H1 (cell line): Measurements from ENCODE around the gene RBBP8. TPM values are rescaled to one million over a fixed set of nuclear protein-coding genes. Genes with fewer than 3 reads are reported as not detected.

Source experiments
- CTCF ChIA-PET: fragments of 300-600 bp; sonication (Branson Sonifier 250); formaldehyde crosslinking; loops from one replicate; lab custom pipeline; 2021; ENCODE audit not compliant: partially characterized antibody; lab: Charles Lee
- POLR2A ChIA-PET: fragments of 300-600 bp; sonication (Branson Sonifier 250); formaldehyde crosslinking; loops from one replicate; lab custom pipeline; 2021; ENCODE audit warnings: inconsistent platforms; ENCODE audit not compliant: partially characterized antibody; lab: Charles Lee
- DNase-seq, 2 experiments: peaks; one replicate each; pipeline versions ENCODE4 v3.0.0 to v3.0.0-alpha.2; 2010 to 2022; ENCODE audit warnings: low spot score in 2 of 2, low read depth in 1 of 2, mixed read lengths in 1 of 2
- FAIRE-seq: peaks from 2 replicates; lab custom pipeline; 2011; peaks lifted over from hg19 to GRCh38; lab: Jason Lieb, UNC
- H2AFZ ChIP-seq: 2 replicates; pipeline ENCODE4 v1.8.1; 2012; ENCODE audit warnings: low read length, inconsistent platforms
- H2AK5ac ChIP-seq: 2 replicates; pipeline ENCODE4 v1.6.1; 2013; ENCODE audit warnings: low read depth, low read length
- H2BK120ac ChIP-seq: replicated peaks from 2 replicates; pipeline ENCODE3; 2013; ENCODE audit warnings: low read depth, low read length, inconsistent platforms
- H2BK12ac ChIP-seq: 2 replicates; pipeline ENCODE4 v1.6.1; 2013; ENCODE audit warnings: low read depth, low read length
- H2BK15ac ChIP-seq: 2 replicates; pipeline ENCODE4 v1.6.1; 2013; ENCODE audit warnings: low read length
- H2BK20ac ChIP-seq: 2 replicates; pipeline ENCODE4 v1.6.1; 2013; ENCODE audit warnings: low read length
- H2BK5ac ChIP-seq: 2 replicates; pipeline ENCODE4 v1.6.1; 2013; ENCODE audit warnings: low read depth, low read length
- H3K14ac ChIP-seq: 2 replicates; pipeline ENCODE4 v1.6.1; 2013; ENCODE audit warnings: inconsistent platforms; ENCODE audit not compliant: insufficient read length
- H3K18ac ChIP-seq: 2 replicates; pipeline ENCODE4 v1.6.1; 2013; ENCODE audit warnings: low read length; ENCODE audit errors: extremely low read depth
- H3K23ac ChIP-seq: 2 replicates; pipeline ENCODE4 v1.6.1; 2013; ENCODE audit warnings: inconsistent platforms; ENCODE audit not compliant: insufficient read length
- H3K23me2 ChIP-seq: 2 replicates; pipeline ENCODE4 v1.6.1; 2013; ENCODE audit warnings: low read depth, low read length
- H3K27ac ChIP-seq: 2 replicates; pipeline ENCODE4 v1.6.1; 2011; ENCODE audit warnings: low read depth, low read length, inconsistent platforms
- H3K27me3 ChIP-seq, 4 experiments: replicated peaks in 1 of 4; 1 replicate in 1 of 4; 2 replicates in 3 of 4; pipeline versions ENCODE4 v1.6.1 to v1.8.1; 2011 to 2013; ENCODE audit warnings: low read length in 3 of 4, mild to moderate bottlenecking in 3 of 4, inconsistent platforms in 2 of 4, mixed read lengths in 2 of 4, moderate library complexity in 1 of 4; ENCODE audit not compliant: control insufficient read depth in 3 of 4, insufficient read depth in 3 of 4; ENCODE audit errors: extremely low read depth in 1 of 4
- H3K36me3 ChIP-seq, 4 experiments: 2 replicates each; pipeline versions ENCODE4 v1.6.1 to v1.8.1; 2011 to 2013; ENCODE audit warnings: mild to moderate bottlenecking in 4 of 4, low read length in 3 of 4, moderate library complexity in 2 of 4, control low read depth in 1 of 4, inconsistent platforms in 1 of 4; ENCODE audit not compliant: insufficient read depth in 4 of 4, control insufficient read depth in 2 of 4
- H3K4ac ChIP-seq: replicated peaks from 2 replicates; pipeline ENCODE3; 2013; ENCODE audit warnings: low read length, low read depth, mixed read lengths, inconsistent platforms; ENCODE audit not compliant: insufficient read length
- H3K4me1 ChIP-seq, 4 experiments: replicated peaks in 1 of 4; 1 replicate in 1 of 4; 2 replicates in 3 of 4; pipeline versions ENCODE4 v1.6.1 to v1.8.1; 2011 to 2013; ENCODE audit warnings: low read length in 3 of 4, inconsistent platforms in 2 of 4, mixed read lengths in 1 of 4; ENCODE audit not compliant: insufficient read depth in 4 of 4, control insufficient read depth in 3 of 4
- H3K4me2 ChIP-seq, 2 experiments: 2 replicates each; pipeline versions ENCODE4 v1.6.1 to v1.8.1; 2011 to 2013; ENCODE audit warnings: low read depth in 2 of 2, low read length in 2 of 2, control low read depth in 1 of 2, inconsistent platforms in 1 of 2, mild to moderate bottlenecking in 1 of 2; ENCODE audit not compliant: insufficient read depth in 1 of 2
- H3K4me3 ChIP-seq, 4 experiments: fragments of 200-600, 300-600 bp in 1 of 4; sonication (generic), shearing (Covaris generic), sonication (Bioruptor Twin) in 1 of 4; 2 replicates each; pipeline versions ENCODE4 v1.5.1 to v1.8.1; 2011 to 2016; ENCODE audit warnings: low read length in 4 of 4, low read depth in 3 of 4, control low read depth in 2 of 4, inconsistent platforms in 2 of 4, mild to moderate bottlenecking in 2 of 4, mixed read lengths in 1 of 4, moderate library complexity in 1 of 4; ENCODE audit not compliant: insufficient read depth in 2 of 4; ENCODE audit errors: extremely low read depth in 1 of 4
- H3K56ac ChIP-seq: replicated peaks from 2 replicates; pipeline ENCODE3; 2013; ENCODE audit warnings: low read depth, mild to moderate bottlenecking, mixed read lengths, low read length, inconsistent platforms; ENCODE audit not compliant: insufficient read length
- H3K79me1 ChIP-seq: 2 replicates; pipeline ENCODE4 v1.6.1; 2013; ENCODE audit warnings: low read depth, low read length, control low read depth
- H3K79me2 ChIP-seq, 2 experiments: 2 replicates each; pipeline versions ENCODE4 v1.6.1 to v1.8.1; 2012 to 2013; ENCODE audit warnings: low read length in 2 of 2, mild to moderate bottlenecking in 2 of 2, inconsistent platforms in 1 of 2; ENCODE audit not compliant: insufficient read depth in 2 of 2, control insufficient read depth in 1 of 2
- H3K9ac ChIP-seq, 4 experiments: replicated peaks in 1 of 4; 1 replicate in 1 of 4; 2 replicates in 3 of 4; pipeline versions ENCODE4 v1.6.1 to v1.8.1; 2011 to 2013; ENCODE audit warnings: low read depth in 3 of 4, low read length in 3 of 4, control low read depth in 2 of 4, mild to moderate bottlenecking in 2 of 4, moderate library complexity in 2 of 4, inconsistent platforms in 1 of 4; ENCODE audit errors: extremely low read depth in 1 of 4
- H3K9me3 ChIP-seq, 2 experiments: 2 replicates each; pipeline versions ENCODE4 v1.6.1 to v1.8.1; 2012 to 2013; ENCODE audit warnings: mild to moderate bottlenecking in 2 of 2, moderate library complexity in 2 of 2, control low read depth in 1 of 2, inconsistent platforms in 1 of 2, low read depth in 1 of 2, low read length in 1 of 2, mixed read lengths in 1 of 2; ENCODE audit not compliant: insufficient read depth in 2 of 2
- H4K20me1 ChIP-seq, 2 experiments: replicated peaks in 1 of 2; 2 replicates each; pipeline versions ENCODE3 to v1.8.1; 2011 to 2013; ENCODE audit warnings: inconsistent platforms in 2 of 2, low read length in 2 of 2, mild to moderate bottlenecking in 1 of 2; ENCODE audit not compliant: insufficient read depth in 2 of 2, control insufficient read depth in 1 of 2
- H4K5ac ChIP-seq: 2 replicates; pipeline ENCODE4 v1.6.1; 2013; ENCODE audit warnings: low read length, low read depth, mixed read lengths, inconsistent platforms; ENCODE audit not compliant: insufficient read length
- H4K8ac ChIP-seq: 2 replicates; pipeline ENCODE4 v1.8.0; 2013; ENCODE audit warnings: mild to moderate bottlenecking, moderate library complexity, low read length, inconsistent platforms; ENCODE audit not compliant: insufficient read depth; ENCODE audit errors: extremely low read depth
- H4K91ac ChIP-seq: replicated peaks from 2 replicates; pipeline ENCODE3; 2013; ENCODE audit warnings: low read length, mixed read lengths, inconsistent platforms; ENCODE audit not compliant: insufficient read length
- CHD2 ChIP-seq: IDR thresholded peaks from 2 replicates; pipeline ENCODE4 v1.6.1; 2012; ENCODE audit warnings: low read length, improper control_type of control experiment
- GTF2F1 ChIP-seq: IDR thresholded peaks from 2 replicates; pipeline ENCODE4 v1.6.1; 2012; ENCODE audit warnings: low read depth, low read length, improper control_type of control experiment, borderline replicate concordance
- HDAC6 ChIP-seq: IDR thresholded peaks from one replicate; pipeline ENCODE4 v1.7.1; 2012; ENCODE audit warnings: low read depth, mild to moderate bottlenecking, inconsistent platforms, low read length, moderate library complexity
- JUN ChIP-seq: IDR thresholded peaks from 2 replicates; pipeline ENCODE4 v1.6.1; 2011; ENCODE audit warnings: low read depth, mild to moderate bottlenecking, improper control_type of control experiment, low read length
- RNF2 ChIP-seq: fragments of 200-900, 300-1000 bp; sonication (generic); IDR thresholded peaks from 2 replicates; pipeline ENCODE4 v1.7.1; 2016; ENCODE audit warnings: borderline replicate concordance, low read depth, mild to moderate bottlenecking, antibody characterized with exemption, low read length; ENCODE audit not compliant: poor library complexity, severe bottlenecking; ENCODE audit errors: missing control alignments
- SIN3A ChIP-seq, 2 experiments: IDR thresholded peaks in 1 of 2; conservative IDR thresholded peaks in 1 of 2; 2 replicates each; pipeline ENCODE4 v1.6.1; 2011 to 2012; ENCODE audit warnings: low read length in 2 of 2, improper control_type of control experiment in 1 of 2, low read depth in 1 of 2, mild to moderate bottlenecking in 1 of 2
- WGBS, 2 experiments: shearing (Covaris generic) in 1 of 2; methylation state at CpG; one replicate each; pipeline versions ENCODE4 v1.1.6 to v1.1.7; 2013 to 2015; ENCODE audit warnings: low lambda C conversion rate in 2 of 2, mixed read lengths in 2 of 2, inconsistent platforms in 1 of 2, low coverage in 1 of 2, missing lambda C conversion rate in 1 of 2; ENCODE audit not compliant: insufficient replicate concordance in 2 of 2, insufficient coverage in 1 of 2, insufficient read length in 1 of 2; ENCODE audit errors: extremely low coverage in 1 of 2, missing lambda C conversion rate in 1 of 2; 5-methylcytosine and 5-hydroxymethylcytosine counted together
- polyA plus RNA-seq, 7 experiments: library from polyadenylated mRNA; depleted of rRNA in 3 of 7; stranded (reverse) in 5 of 7; unstranded in 2 of 7; fragments of >200 nt in 5 of 7; fragments of 200-250 nt in 2 of 7; gene quantifications; 1 replicate in 5 of 7; 2 replicates in 1 of 7; 4 replicates in 1 of 7; pipeline versions ENCODE4 v1.2.1 to v1.2.3, GENCODE V29; 2011 to 2013; ENCODE audit warnings: missing spikeins in 2 of 7, mixed read lengths in 2 of 7
- total RNA-seq: library from RNA; stranded (reverse); fragmentation: NEBNext Ultra II Directional; extraction: Animal tissue kit (Norgen Biotek cat#: 25700); gene quantifications from 2 replicates; pipeline ENCODE4 v1.2.1, GENCODE V29; 2021

Gene RBBP8
- total and polyA plus RNA-seq, 2 of the 8 experiments (the other 6 are each of a cell fraction or from before 2014, with no cell fraction given): 16.1 to 65.8 TPM

- Histone ChIP-seq H3K79me2 (no peaks in the 10 kb centered on the region), H3K56ac (no peak overlapping the region), H2BK15ac (no peak overlapping the region), H2BK12ac (no peak overlapping the region), H3K9me3 (no peaks in the 10 kb centered on the region), H2AFZ (no peak overlapping the region), H3K27me3 (no peaks in the 10 kb centered on the region), H4K20me1 (no peaks in the 10 kb centered on the region), H3K4ac (no peak overlapping the region), H4K91ac (no peak overlapping the region), H4K8ac (no peak overlapping the region), H2BK5ac (no peak overlapping the region), H3K27ac (no peak overlapping the region), H3K14ac (no peak overlapping the region), H3K9ac (no peak overlapping the region), H2AK5ac (no peak overlapping the region), H3K36me3 (no peaks in the 10 kb centered on the region), H2BK20ac (no peak overlapping the region), H2BK120ac (no peak overlapping the region), H3K4me3 (no peak overlapping the region), H3K18ac (no peak overlapping the region), H3K4me2 (no peak overlapping the region), H3K23me2 (no peaks in the 10 kb centered on the region), H4K5ac (no peak overlapping the region), H3K4me1 (peaks cover 0 to 3% (median under 1%) of the 10 kb centered on the region in 4 experiments; a peak in 2 of 7 replicates), H3K23ac (no peak overlapping the region)
- ChIA-PET CTCF (interaction anchor here (1.0 to 2.7 kb wide), 5 partner anchors 8 to 809 kb away, joined by 3 to 14 read pairs (median 5); no protein-coding TSS in a partner anchor), POLR2A (no interaction called here)
- WGBS, 2 experiments: 87% methylated on average over 4 of the region's 4 CpGs; no CpG with 5 or more reads in 1 of the 2 experiments
- DNase-seq: no peak
- TF ChIP-seq GTF2F1: no peak
- no peak for TF ChIP-seq HDAC6
- TF ChIP-seq CHD2: no peak
- TF ChIP-seq JUN: no peak
- TF ChIP-seq RNF2: no peak
- TF ChIP-seq SIN3A (conservative IDR thresholded peaks at IDR 0.05 in 1 of 2, IDR thresholded peaks at IDR 0.05 in 1 of 2; ENCODE audit: low read depth in 1 of 2, low read length in 2 of 2): no peak
- TF ChIP-seq, all 59 proteins: peak for 0
- FAIRE-seq: no peak
- no peaks in the 10 kb centered on the region for H3K79me1 ChIP-seq
These were observed 123.2 kb downstream of the RBBP8 start for GRCh38 chr18:23056315-23056714.
